ENCODE data around the gene MAOA.
"Not testable (repeated sequence)": the region's sequence is repeated elsewhere in the genome, so short reads cannot be mapped to it uniquely, and the experiment has no call there.

MAOA gene

DNA sequence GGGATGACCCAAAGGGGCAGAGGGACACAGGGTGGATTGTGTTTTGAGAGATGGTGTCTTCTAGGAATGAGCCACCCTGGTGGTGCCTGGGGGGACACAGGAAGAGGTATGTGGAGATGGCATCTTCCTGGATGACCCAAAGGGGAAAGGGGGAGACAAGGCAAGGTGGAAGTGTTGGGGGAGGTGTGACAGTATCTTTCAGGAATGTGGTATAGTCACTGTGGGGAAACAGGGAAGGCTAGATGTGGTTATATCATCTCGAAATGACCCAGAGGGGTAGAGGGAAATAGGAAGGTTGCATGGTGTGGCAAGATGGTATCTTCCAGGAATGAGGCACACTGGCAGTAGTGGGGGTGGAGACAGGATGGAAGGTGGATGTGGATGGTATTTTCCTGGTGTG is 62.9 kb downstream of the MAOA start:
- DNase-seq = no peak

GRCh38 chrX:43720082-43720481 is 64.0 kb downstream of the MAOA start:
- no peaks in the 10 kb centered on the region for H3K79me1 ChIP-seq (ENCODE audit: low read length)
- no peaks in the 10 kb centered on the region for H3K4me1 ChIP-seq (ENCODE audit: control insufficient read depth, low read depth, low read length)
- no peak for DNase-seq
- H3K4ac ChIP-seq (ENCODE audit: low read depth, low read length) = no peak overlapping the region
- no peak overlapping the region for H4K5ac ChIP-seq (ENCODE audit: low read length)
- H3K4me2 ChIP-seq (ENCODE audit: low read length) = no peak overlapping the region
- no peak overlapping the region for H2BK5ac ChIP-seq (ENCODE audit: low read length)
- no peak overlapping the region for H2BK15ac ChIP-seq (replicated peaks; ENCODE audit: low read depth)
- no peak overlapping the region for H3K56ac ChIP-seq (ENCODE audit: low read length)
- no peak overlapping the region for H3K27ac ChIP-seq (ENCODE audit: low read depth, low read length)
- H3K18ac ChIP-seq (ENCODE audit: low read length) = no peak overlapping the region
- H2AK5ac ChIP-seq (ENCODE audit: low read length) = no peak overlapping the region
- H2BK120ac ChIP-seq (ENCODE audit: low read depth, low read length) = no peak overlapping the region
- no CpG with 5 or more reads among the region's 3 CpGs for WGBS (ENCODE audit: extremely low coverage, insufficient coverage, low lambda C conversion rate)
- no peak overlapping the region for H3K9ac ChIP-seq (ENCODE audit: low read length)
- H3K79me2 ChIP-seq (ENCODE audit: control insufficient read depth, insufficient read depth, low read length) = no peaks in the 10 kb centered on the region
- no peaks in the 10 kb centered on the region for H3K27me3 ChIP-seq (ENCODE audit: insufficient read depth, low read length, poor library complexity)
- no peak overlapping the region for H3K4me3 ChIP-seq (ENCODE audit: low read length)
- no peak overlapping the region for H4K8ac ChIP-seq (ENCODE audit: low read depth, low read length)
- H3K36me3 ChIP-seq (ENCODE audit: control insufficient read depth, insufficient read depth, low read length) = no peaks in the 10 kb centered on the region
- no peak overlapping the region for H3K23ac ChIP-seq (ENCODE audit: low read length)

More for the DNA sequence above, 62.9 kb downstream of the MAOA start:
- no peak overlapping the region for H4K8ac ChIP-seq (ENCODE audit: low read depth, low read length)
- no peaks in the 10 kb centered on the region for H3K79me2 ChIP-seq (ENCODE audit: control insufficient read depth, insufficient read depth, low read length)
- no peaks in the 10 kb centered on the region for H3K36me3 ChIP-seq (ENCODE audit: control insufficient read depth, insufficient read depth, low read length)
- H3K4me3 ChIP-seq (ENCODE audit: low read length) = no peak overlapping the region
- no CpG with 5 or more reads among the region's 1 CpG for WGBS (ENCODE audit: extremely low coverage, insufficient coverage, low lambda C conversion rate)
- H3K4me2 ChIP-seq (ENCODE audit: low read length) = no peak overlapping the region
- H2BK15ac ChIP-seq (replicated peaks; ENCODE audit: low read depth) = no peak overlapping the region
- H4K5ac ChIP-seq (ENCODE audit: low read length) = no peak overlapping the region
- no peak overlapping the region for H3K56ac ChIP-seq (ENCODE audit: low read length)
- H2BK120ac ChIP-seq (ENCODE audit: low read depth, low read length) = no peak overlapping the region
- H3K9ac ChIP-seq (ENCODE audit: low read length) = no peak overlapping the region
- H3K18ac ChIP-seq (ENCODE audit: low read length) = no peak overlapping the region
- H3K27me3 ChIP-seq (ENCODE audit: insufficient read depth, low read length, poor library complexity) = no peaks in the 10 kb centered on the region
- H3K4ac ChIP-seq (ENCODE audit: low read depth, low read length) = no peak overlapping the region
- H3K23ac ChIP-seq (ENCODE audit: low read length) = no peak overlapping the region
- no peaks in the 10 kb centered on the region for H3K4me1 ChIP-seq (ENCODE audit: control insufficient read depth, low read depth, low read length)
- no peak overlapping the region for H3K27ac ChIP-seq (ENCODE audit: low read depth, low read length)
- no peak overlapping the region for H2AK5ac ChIP-seq (ENCODE audit: low read length)
- no peaks in the 10 kb centered on the region for H3K79me1 ChIP-seq (ENCODE audit: low read length)
- H2BK5ac ChIP-seq (ENCODE audit: low read length) = no peak overlapping the region

- no peak overlapping the region for H3K4me3 ChIP-seq (ENCODE audit: low read length)
- H3K4me1 ChIP-seq (ENCODE audit: control insufficient read depth, low read depth, low read length) = no peaks in the 10 kb centered on the region
- H3K23ac ChIP-seq (ENCODE audit: low read length) = no peak overlapping the region
- H3K4ac ChIP-seq (ENCODE audit: low read depth, low read length) = no peak overlapping the region
- WGBS (ENCODE audit: extremely low coverage, insufficient coverage, low lambda C conversion rate) = no CpG with 5 or more reads among the region's 1 CpG
- no peak overlapping the region for H3K27ac ChIP-seq (ENCODE audit: low read depth, low read length)
- no peaks in the 10 kb centered on the region for H3K79me2 ChIP-seq (ENCODE audit: control insufficient read depth, insufficient read depth, low read length)
- no peaks in the 10 kb centered on the region for H3K27me3 ChIP-seq (ENCODE audit: insufficient read depth, low read length, poor library complexity)
- H2BK15ac ChIP-seq (replicated peaks; ENCODE audit: low read depth) = no peak overlapping the region
- H3K79me1 ChIP-seq (ENCODE audit: low read length) = no peaks in the 10 kb centered on the region
- no peak overlapping the region for H3K9ac ChIP-seq (ENCODE audit: low read length)
- no peak overlapping the region for H4K8ac ChIP-seq (ENCODE audit: low read depth, low read length)
- H3K36me3 ChIP-seq (ENCODE audit: control insufficient read depth, insufficient read depth, low read length) = no peaks in the 10 kb centered on the region
- no peak for DNase-seq
- no peak overlapping the region for H2BK5ac ChIP-seq (ENCODE audit: low read length)
- H3K4me2 ChIP-seq (ENCODE audit: low read length) = no peak overlapping the region
- no peak overlapping the region for H3K56ac ChIP-seq (ENCODE audit: low read length)
- no peak overlapping the region for H2BK120ac ChIP-seq (ENCODE audit: low read depth, low read length)
- no peak overlapping the region for H3K18ac ChIP-seq (ENCODE audit: low read length)
- no peak overlapping the region for H2AK5ac ChIP-seq (ENCODE audit: low read length)
- no peak overlapping the region for H4K5ac ChIP-seq (ENCODE audit: low read length)
These were observed 64.9 kb downstream of the MAOA start for GRCh38 chrX:43720961-43721360.

GRCh38 chrX:43725227-43725626 is 69.1 kb downstream of the MAOA start:
- not testable (repeated sequence) for H3K79me1 ChIP-seq (ENCODE audit: low read length); H3K23ac ChIP-seq (ENCODE audit: low read length); H3K9ac ChIP-seq (ENCODE audit: low read length); H3K56ac ChIP-seq (ENCODE audit: low read length); H2BK120ac ChIP-seq (ENCODE audit: low read depth, low read length); H3K4ac ChIP-seq (ENCODE audit: low read depth, low read length); H3K79me2 ChIP-seq (ENCODE audit: control insufficient read depth, insufficient read depth, low read length); H3K27ac ChIP-seq (ENCODE audit: low read depth, low read length); H2BK5ac ChIP-seq (ENCODE audit: low read length); H3K4me2 ChIP-seq (ENCODE audit: low read length); H4K5ac ChIP-seq (ENCODE audit: low read length); H2AK5ac ChIP-seq (ENCODE audit: low read length); H3K4me3 ChIP-seq (ENCODE audit: low read length); H3K18ac ChIP-seq (ENCODE audit: low read length); DNase-seq; H3K36me3 ChIP-seq (ENCODE audit: control insufficient read depth, insufficient read depth, low read length); H4K8ac ChIP-seq (ENCODE audit: low read depth, low read length); H3K27me3 ChIP-seq (ENCODE audit: insufficient read depth, low read length, poor library complexity); H3K4me1 ChIP-seq (ENCODE audit: control insufficient read depth, low read depth, low read length); H2BK15ac ChIP-seq (replicated peaks; ENCODE audit: low read depth)
- WGBS (ENCODE audit: extremely low coverage, insufficient coverage, low lambda C conversion rate) = no CpG with 5 or more reads among the region's 5 CpGs

GRCh38 chrX:43727254-43727653 is 71.2 kb downstream of the MAOA start:
- not testable (repeated sequence) for H3K27me3 ChIP-seq (ENCODE audit: insufficient read depth, low read length, poor library complexity); H3K27ac ChIP-seq (ENCODE audit: low read depth, low read length); H3K9ac ChIP-seq (ENCODE audit: low read length); H3K23ac ChIP-seq (ENCODE audit: low read length); H2BK15ac ChIP-seq (replicated peaks; ENCODE audit: low read depth); H3K79me2 ChIP-seq (ENCODE audit: control insufficient read depth, insufficient read depth, low read length); H2AK5ac ChIP-seq (ENCODE audit: low read length); H4K5ac ChIP-seq (ENCODE audit: low read length); H3K36me3 ChIP-seq (ENCODE audit: control insufficient read depth, insufficient read depth, low read length); H3K79me1 ChIP-seq (ENCODE audit: low read length); H3K4me2 ChIP-seq (ENCODE audit: low read length); H3K4ac ChIP-seq (ENCODE audit: low read depth, low read length); DNase-seq; H2BK5ac ChIP-seq (ENCODE audit: low read length); H3K4me1 ChIP-seq (ENCODE audit: control insufficient read depth, low read depth, low read length); H3K18ac ChIP-seq (ENCODE audit: low read length); H4K8ac ChIP-seq (ENCODE audit: low read depth, low read length); H3K4me3 ChIP-seq (ENCODE audit: low read length); H3K56ac ChIP-seq (ENCODE audit: low read length); H2BK120ac ChIP-seq (ENCODE audit: low read depth, low read length)
- no CpG with 5 or more reads among the region's 6 CpGs for WGBS (ENCODE audit: extremely low coverage, insufficient coverage, low lambda C conversion rate)

DNA sequence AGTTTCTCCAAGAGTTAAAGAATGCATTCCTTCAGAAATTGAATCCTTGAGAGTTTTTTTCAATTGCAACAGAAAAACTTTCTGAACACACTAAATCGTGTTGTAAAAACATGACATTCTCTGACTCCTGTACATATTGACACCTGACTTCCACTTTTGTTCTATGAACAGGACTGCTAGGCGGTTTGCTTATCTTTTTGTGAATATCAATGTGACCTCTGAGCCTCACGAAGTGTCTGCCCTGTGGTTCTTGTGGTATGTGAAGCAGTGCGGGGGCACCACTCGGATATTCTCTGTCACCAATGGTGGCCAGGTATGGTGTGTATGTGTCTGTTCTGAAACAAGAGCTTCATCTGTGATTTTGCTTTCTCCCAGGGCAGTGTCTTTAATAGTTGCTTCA is 71.9 kb downstream of the MAOA start:
- H4K8ac ChIP-seq (ENCODE audit: low read depth, low read length) = no peak overlapping the region
- H3K4ac ChIP-seq (ENCODE audit: low read depth, low read length) = no peak overlapping the region
- H2AK5ac ChIP-seq (ENCODE audit: low read length) = no peak overlapping the region
- no peaks in the 10 kb centered on the region for H3K4me1 ChIP-seq (ENCODE audit: control insufficient read depth, low read depth, low read length)
- no peaks in the 10 kb centered on the region for H3K79me2 ChIP-seq (ENCODE audit: control insufficient read depth, insufficient read depth, low read length)
- no peak overlapping the region for H2BK5ac ChIP-seq (ENCODE audit: low read length)
- H3K27me3 ChIP-seq (ENCODE audit: insufficient read depth, low read length, poor library complexity) = no peaks in the 10 kb centered on the region
- no peak overlapping the region for H3K9ac ChIP-seq (ENCODE audit: low read length)
- no peak overlapping the region for H3K23ac ChIP-seq (ENCODE audit: low read length)
- no peak overlapping the region for H4K5ac ChIP-seq (ENCODE audit: low read length)
- no peaks in the 10 kb centered on the region for H3K79me1 ChIP-seq (ENCODE audit: low read length)
- H3K18ac ChIP-seq (ENCODE audit: low read length) = no peak overlapping the region
- H3K27ac ChIP-seq (ENCODE audit: low read depth, low read length) = no peak overlapping the region
- no peak overlapping the region for H2BK120ac ChIP-seq (ENCODE audit: low read depth, low read length)
- WGBS (ENCODE audit: extremely low coverage, insufficient coverage, low lambda C conversion rate) = no CpG with 5 or more reads among the region's 5 CpGs
- H3K56ac ChIP-seq (ENCODE audit: low read length) = no peak overlapping the region
- H3K36me3 ChIP-seq (ENCODE audit: control insufficient read depth, insufficient read depth, low read length) = no peaks in the 10 kb centered on the region
- H3K4me2 ChIP-seq (ENCODE audit: low read length) = no peak overlapping the region
- no peak overlapping the region for H2BK15ac ChIP-seq (replicated peaks; ENCODE audit: low read depth)
- no peak overlapping the region for H3K4me3 ChIP-seq (ENCODE audit: low read length)
- no peak for DNase-seq
